Parathyroid adenoma (tissue), 2 donors: ENCODE measurements around the gene SBF1.
"Not testable (repeated sequence)": the region's sequence is repeated elsewhere in the genome, so short reads cannot be mapped to it uniquely, and the experiment has no call there.

Experiments
- H2AFZ ChIP-seq: fragments of 300-600 bp; sonication (generic); one replicate; pipeline ENCODE4 v1.7.0; 2017; ENCODE audit warnings: antibody characterized with exemption, mild to moderate bottlenecking
- H3K27ac ChIP-seq: fragments of 300-600 bp; sonication (generic); one replicate; pipeline ENCODE4 v1.7.0; 2017
- H3K27me3 ChIP-seq: fragments of 300-600 bp; sonication (generic); one replicate; pipeline ENCODE4 v1.7.0; 2017; ENCODE audit warnings: low read length; ENCODE audit not compliant: control insufficient read depth, insufficient read depth
- H3K36me3 ChIP-seq: fragments of 300-600 bp; sonication (generic); one replicate; pipeline ENCODE4 v1.7.0; 2017; ENCODE audit warnings: low read length; ENCODE audit not compliant: control insufficient read depth, insufficient read depth
- H3K4me1 ChIP-seq: fragments of 300-600 bp; sonication (generic); one replicate; pipeline ENCODE4 v1.7.0; 2017; ENCODE audit warnings: control low read depth
- H3K4me2 ChIP-seq: fragments of 300-600 bp; sonication (generic); one replicate; pipeline ENCODE4 v1.7.0; 2017; ENCODE audit warnings: low read length
- H3K4me3 ChIP-seq: fragments of 300-600 bp; sonication (generic); one replicate; pipeline ENCODE4 v1.7.0; 2017; ENCODE audit warnings: low read depth, low read length
- H3K79me2 ChIP-seq: fragments of 300-600 bp; sonication (generic); one replicate; pipeline ENCODE4 v1.7.0; 2017; ENCODE audit warnings: control low read depth
- H3K9ac ChIP-seq: fragments of 300-600 bp; sonication (generic); one replicate; pipeline ENCODE4 v1.7.0; 2017; ENCODE audit warnings: mild to moderate bottlenecking
- H3K9me3 ChIP-seq: fragments of 300-600 bp; sonication (generic); one replicate; pipeline ENCODE4 v1.7.0; 2017; ENCODE audit warnings: low read length; ENCODE audit not compliant: control insufficient read depth
- TF ChIP-seq, protein P1 (sequence below): fragments of 300-600 bp; sonication (generic); IDR thresholded peaks from one replicate; pipeline ENCODE4 v1.7.0; 2017; ENCODE audit warnings: antibody characterized with exemption, mild to moderate bottlenecking
- donor health status: primary hyperparathyroidism.

SBF1 gene

GRCh38 chr22:50434849-50435248, 40.0 kb downstream of the SBF1 start:
- Histone ChIP-seq H3K36me3 (no peaks in the 10 kb centered on the region), H3K27me3 (no peaks in the 10 kb centered on the region), H3K4me1 (no peaks in the 10 kb centered on the region), H3K4me3 (no peak overlapping the region), H3K27ac (no peak overlapping the region), H3K79me2 (no peaks in the 10 kb centered on the region), H3K9ac (no peak overlapping the region), H3K9me3 (no peaks in the 10 kb centered on the region), H2AFZ (no peak overlapping the region), H3K4me2 (no peak overlapping the region)
- TF ChIP-seq, protein P1, sequence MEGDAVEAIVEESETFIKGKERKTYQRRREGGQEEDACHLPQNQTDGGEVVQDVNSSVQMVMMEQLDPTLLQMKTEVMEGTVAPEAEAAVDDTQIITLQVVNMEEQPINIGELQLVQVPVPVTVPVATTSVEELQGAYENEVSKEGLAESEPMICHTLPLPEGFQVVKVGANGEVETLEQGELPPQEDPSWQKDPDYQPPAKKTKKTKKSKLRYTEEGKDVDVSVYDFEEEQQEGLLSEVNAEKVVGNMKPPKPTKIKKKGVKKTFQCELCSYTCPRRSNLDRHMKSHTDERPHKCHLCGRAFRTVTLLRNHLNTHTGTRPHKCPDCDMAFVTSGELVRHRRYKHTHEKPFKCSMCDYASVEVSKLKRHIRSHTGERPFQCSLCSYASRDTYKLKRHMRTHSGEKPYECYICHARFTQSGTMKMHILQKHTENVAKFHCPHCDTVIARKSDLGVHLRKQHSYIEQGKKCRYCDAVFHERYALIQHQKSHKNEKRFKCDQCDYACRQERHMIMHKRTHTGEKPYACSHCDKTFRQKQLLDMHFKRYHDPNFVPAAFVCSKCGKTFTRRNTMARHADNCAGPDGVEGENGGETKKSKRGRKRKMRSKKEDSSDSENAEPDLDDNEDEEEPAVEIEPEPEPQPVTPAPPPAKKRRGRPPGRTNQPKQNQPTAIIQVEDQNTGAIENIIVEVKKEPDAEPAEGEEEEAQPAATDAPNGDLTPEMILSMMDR = no peak

DNA sequence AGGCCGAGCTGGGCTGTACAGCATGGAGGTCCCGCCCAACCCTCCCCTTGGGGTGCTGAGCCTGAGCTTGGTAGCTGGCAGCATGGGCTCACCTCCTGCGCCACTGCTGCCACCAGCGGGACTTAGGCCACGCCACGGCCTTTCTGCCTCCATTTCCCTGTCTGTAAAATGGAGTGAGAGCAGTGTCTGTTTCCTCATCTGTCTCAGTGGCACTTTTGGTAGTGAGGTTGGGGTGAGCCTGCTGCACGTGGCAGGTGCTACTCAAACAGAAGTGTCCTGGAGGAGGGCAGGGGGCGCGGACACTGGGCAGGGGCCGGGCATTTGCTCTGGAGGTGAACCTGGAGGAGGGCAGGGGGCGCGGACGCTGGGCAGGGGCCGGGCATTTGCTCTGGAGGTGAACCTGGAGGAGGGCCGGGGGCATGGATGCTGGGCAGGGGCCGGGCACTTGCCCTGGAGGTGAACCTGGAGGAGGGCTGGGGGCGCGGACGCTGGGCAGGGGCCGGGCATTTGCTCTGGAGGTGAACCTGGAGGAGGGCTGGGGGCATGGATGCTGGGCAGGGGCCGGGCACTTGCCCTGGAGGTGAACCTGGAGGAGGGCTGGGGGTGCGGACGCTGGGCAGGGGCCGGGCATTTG, 41.8 kb downstream of the SBF1 start:
- H3K4me3 ChIP-seq, H3K4me2 ChIP-seq, H3K36me3 ChIP-seq, H3K9ac ChIP-seq, H2AFZ ChIP-seq, H3K79me2 ChIP-seq, H3K9me3 ChIP-seq, H3K27ac ChIP-seq, H3K4me1 ChIP-seq, H3K27me3 ChIP-seq: not testable (repeated sequence)

- Histone ChIP-seq H2AFZ (no peak overlapping the region), H3K36me3 (no peaks in the 10 kb centered on the region)
Observed at GRCh38 chr22:50432131-50432876, 42.5 kb downstream of the SBF1 start.

GRCh38 chr22:50425179-50425916, 49.5 kb downstream of the SBF1 start:
- H3K79me2 ChIP-seq = no peaks in the 10 kb centered on the region
- H3K4me2 ChIP-seq = no peak overlapping the region
- H3K9me3 ChIP-seq = no peaks in the 10 kb centered on the region
- TF ChIP-seq, protein P1 = no peak
- no peak overlapping the region for H3K27ac ChIP-seq
- no peak overlapping the region for H3K9ac ChIP-seq
- H3K27me3 ChIP-seq = no peaks in the 10 kb centered on the region
- no peaks in the 10 kb centered on the region for H3K36me3 ChIP-seq
- H2AFZ ChIP-seq = no peak overlapping the region
- H3K4me3 ChIP-seq = no peak overlapping the region
- no peaks in the 10 kb centered on the region for H3K4me1 ChIP-seq

More at GRCh38 chr22:50432131-50432876, 42.5 kb downstream of the SBF1 start:
- H3K27ac ChIP-seq = no peak overlapping the region
- no peaks in the 10 kb centered on the region for H3K27me3 ChIP-seq
- no peak overlapping the region for H3K4me3 ChIP-seq
- H3K4me2 ChIP-seq = no peak overlapping the region
- no peaks in the 10 kb centered on the region for H3K9me3 ChIP-seq
- no peaks in the 10 kb centered on the region for H3K4me1 ChIP-seq
- H3K79me2 ChIP-seq = no peaks in the 10 kb centered on the region
- no peak overlapping the region for H3K9ac ChIP-seq
- TF ChIP-seq, protein P1 = no peak

- Histone ChIP-seq H3K27ac (no peak overlapping the region), H3K36me3 (no peaks in the 10 kb centered on the region)
- TF ChIP-seq, protein P1 = no peak
Observed at GRCh38 chr22:50423956-50424355, 50.9 kb downstream of the SBF1 start.

More at GRCh38 chr22:50423956-50424355, 50.9 kb downstream of the SBF1 start:
- Histone ChIP-seq H3K9me3 (no peaks in the 10 kb centered on the region), H3K79me2 (no peaks in the 10 kb centered on the region), H3K27me3 (no peaks in the 10 kb centered on the region), H3K4me1 (no peaks in the 10 kb centered on the region), H3K4me2 (no peak overlapping the region), H3K4me3 (no peak overlapping the region), H2AFZ (no peak overlapping the region), H3K9ac (no peak overlapping the region)
